ENCODE results near the gene FADS1.

DNA sequence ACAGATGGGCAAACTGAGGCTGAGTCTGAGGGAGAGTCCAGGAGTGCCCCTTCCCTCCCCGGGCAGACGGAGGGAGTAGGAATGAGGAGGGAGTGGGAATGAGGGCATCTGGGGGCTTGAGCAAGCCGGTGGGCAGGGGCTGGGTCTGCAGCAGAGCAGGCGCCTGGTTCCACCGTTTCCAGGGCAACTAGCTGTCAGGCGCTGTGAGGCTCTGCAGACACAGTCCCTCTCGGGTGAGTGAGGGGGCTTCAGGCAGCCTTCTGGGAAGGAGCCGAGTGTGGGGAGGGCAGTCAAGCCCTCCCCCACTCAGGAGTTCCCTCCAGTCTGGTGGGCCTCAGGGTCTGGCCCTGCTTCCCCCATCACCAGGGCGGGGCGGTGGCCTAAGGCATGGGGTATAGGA is 43.4 kb downstream of the FADS1 start:
- TF ChIP-seq, protein P1, sequence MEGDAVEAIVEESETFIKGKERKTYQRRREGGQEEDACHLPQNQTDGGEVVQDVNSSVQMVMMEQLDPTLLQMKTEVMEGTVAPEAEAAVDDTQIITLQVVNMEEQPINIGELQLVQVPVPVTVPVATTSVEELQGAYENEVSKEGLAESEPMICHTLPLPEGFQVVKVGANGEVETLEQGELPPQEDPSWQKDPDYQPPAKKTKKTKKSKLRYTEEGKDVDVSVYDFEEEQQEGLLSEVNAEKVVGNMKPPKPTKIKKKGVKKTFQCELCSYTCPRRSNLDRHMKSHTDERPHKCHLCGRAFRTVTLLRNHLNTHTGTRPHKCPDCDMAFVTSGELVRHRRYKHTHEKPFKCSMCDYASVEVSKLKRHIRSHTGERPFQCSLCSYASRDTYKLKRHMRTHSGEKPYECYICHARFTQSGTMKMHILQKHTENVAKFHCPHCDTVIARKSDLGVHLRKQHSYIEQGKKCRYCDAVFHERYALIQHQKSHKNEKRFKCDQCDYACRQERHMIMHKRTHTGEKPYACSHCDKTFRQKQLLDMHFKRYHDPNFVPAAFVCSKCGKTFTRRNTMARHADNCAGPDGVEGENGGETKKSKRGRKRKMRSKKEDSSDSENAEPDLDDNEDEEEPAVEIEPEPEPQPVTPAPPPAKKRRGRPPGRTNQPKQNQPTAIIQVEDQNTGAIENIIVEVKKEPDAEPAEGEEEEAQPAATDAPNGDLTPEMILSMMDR (conservative IDR thresholded peaks at IDR 0.05) = no peak
- no peak for TF ChIP-seq ZFX (IDR thresholded peaks at IDR 0.05)
